ENCODE measurements around the gene RHEB. TPM values are rescaled to one million over a fixed set of nuclear protein-coding genes. Genes with fewer than 3 reads are reported as not detected.

The RHEB gene
- total RNA-seq, 2 experiments from 2014 or later = 57.6 to 93.2 TPM

DNA sequence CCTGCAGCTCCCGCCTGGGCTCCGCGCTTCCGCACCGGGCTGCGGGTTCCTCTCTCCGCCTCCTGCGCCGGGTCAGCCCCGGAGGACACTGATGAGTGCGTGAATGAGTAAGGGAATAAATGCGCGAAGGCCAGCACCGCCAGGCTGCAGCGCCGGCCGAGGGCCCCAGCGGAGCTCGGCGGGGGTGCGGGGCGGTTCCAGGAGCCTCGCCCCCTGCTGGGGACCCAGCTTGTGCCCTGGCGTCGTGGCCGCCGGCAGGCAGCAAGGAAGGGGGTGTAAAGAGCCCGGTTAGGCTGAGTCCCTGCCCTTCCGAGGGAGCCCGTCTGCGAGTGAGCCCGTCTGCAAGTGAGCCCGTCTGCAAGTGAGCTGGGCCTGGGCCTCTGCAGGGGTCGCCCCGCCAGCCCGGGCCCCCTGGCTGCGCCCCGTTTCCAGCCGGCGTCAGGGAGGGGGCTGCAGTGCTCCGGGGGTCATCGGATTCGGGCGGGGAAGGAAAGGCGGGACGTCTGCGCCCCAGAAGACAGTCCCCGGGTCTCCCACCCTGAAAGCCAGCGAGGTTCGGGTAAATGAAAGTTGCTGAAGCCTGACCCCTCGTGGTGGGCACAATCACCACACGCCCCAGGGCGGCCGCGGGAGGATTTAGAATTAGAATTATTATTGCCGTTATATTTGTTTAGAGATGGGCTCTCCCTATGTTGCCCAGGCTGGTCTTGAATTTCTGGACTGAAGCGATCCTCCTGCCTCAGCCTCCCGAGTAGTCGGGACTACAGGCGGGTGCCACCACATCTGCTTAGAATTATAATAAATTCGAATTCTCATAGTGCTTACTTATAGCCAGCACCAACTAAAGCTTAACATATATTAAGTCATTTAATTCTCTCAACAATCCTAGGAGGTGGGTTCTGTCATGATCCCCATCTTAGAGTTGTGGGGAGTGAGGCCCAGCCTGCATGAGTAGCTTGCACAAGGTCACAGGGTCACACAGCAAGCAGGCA, 71.1 kb downstream of the RHEB start:
- Histone ChIP-seq H4K20me1 (ENCODE audit: insufficient read depth, low read length) (no peaks in the 10 kb centered on the region), H3K4me1 (ENCODE audit: insufficient read depth, low read length, poor library complexity, severe bottlenecking) (no peaks in the 10 kb centered on the region), H3K79me2 (ENCODE audit: insufficient read depth, low read depth, low read length) (no peaks in the 10 kb centered on the region), H3K36me3 (ENCODE audit: insufficient read depth, low read length) (no peaks in the 10 kb centered on the region), H3K9me3 (ENCODE audit: low read length) (no peaks in the 10 kb centered on the region), H3K4me3 (ENCODE audit: low read depth, low read length, poor library complexity, severe bottlenecking) (peak overlapping the region; percentile 51), H3K9me2 (ENCODE audit: insufficient read depth, low read length) (no peaks in the 10 kb centered on the region), H3K27ac (ENCODE audit: low read depth, low read length, poor library complexity, severe bottlenecking) (no peak overlapping the region), H3K4me2 (ENCODE audit: low read length) (peak overlapping the region; percentile 46), H2AFZ (ENCODE audit: low read length) (peak overlapping the region; percentile 32; the same call in 1 of the 2 replicates)
- no TSS peak for BruUV-seq (replicated peaks)
- ChIA-PET POLR2A (no interaction called here), CTCF (ENCODE audit: unreplicated experiment) (interaction anchor here (1.2 kb wide), 1 partner anchor 82 kb away, joined by 3 read pairs; no protein-coding TSS in a partner anchor)
- peak; percentile 82 for TF ChIP-seq CTCF (conservative IDR thresholded peaks at IDR 0.05; ENCODE audit: low read length)
- TF ChIP-seq EZH2phosphoT487 (IDR thresholded peaks at IDR 0.05; ENCODE audit: borderline replicate concordance, low read depth, low read length) = no peak
- DNase-seq (ENCODE audit: low spot score) = peak; percentile 68
- intact Hi-C loops (cut with micrococcal nuclease; ENCODE audit: unreplicated experiment) = loop anchor here (1.0 to 10.0 kb wide), 3 partner anchors 80 to 316 kb away; no protein-coding TSS in a partner anchor

DNA sequence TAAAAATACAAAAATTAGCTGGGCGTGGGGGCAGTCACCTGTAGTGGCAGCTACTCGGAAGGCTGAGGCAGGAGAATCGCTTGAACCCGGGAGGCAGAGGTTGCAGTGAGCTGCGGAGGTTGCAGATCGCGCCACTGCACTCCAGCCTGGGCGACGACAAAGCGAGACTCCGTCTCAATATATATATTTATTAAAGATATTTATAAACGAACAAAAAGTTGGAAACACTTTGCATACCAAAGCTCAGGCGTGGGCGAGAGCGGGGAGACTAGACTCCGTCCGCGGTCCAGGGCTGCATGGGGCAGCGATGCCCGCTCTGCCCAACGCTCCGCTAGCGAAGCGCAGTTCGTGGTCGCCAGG, 71.8 kb downstream of the RHEB start:
- H3K9me2 ChIP-seq (ENCODE audit: insufficient read depth, low read length) = no peaks in the 10 kb centered on the region
- H4K20me1 ChIP-seq (ENCODE audit: insufficient read depth, low read length) = no peaks in the 10 kb centered on the region
- no peak overlapping the region for H3K27ac ChIP-seq (ENCODE audit: low read depth, low read length, poor library complexity, severe bottlenecking)
- DNase-seq (ENCODE audit: low spot score) = no peak
- BruUV-seq (replicated peaks) = no TSS peak
- no peak overlapping the region for H2AFZ ChIP-seq (ENCODE audit: low read length)
- no peak for TF ChIP-seq EZH2phosphoT487 (IDR thresholded peaks at IDR 0.05; ENCODE audit: borderline replicate concordance, low read depth, low read length)
- no peak for TF ChIP-seq CTCF (conservative IDR thresholded peaks at IDR 0.05; ENCODE audit: low read length)
- no peaks in the 10 kb centered on the region for H3K4me1 ChIP-seq (ENCODE audit: insufficient read depth, low read length, poor library complexity, severe bottlenecking)
- CTCF ChIA-PET (ENCODE audit: unreplicated experiment) = interaction anchor here (1.2 kb wide), 1 partner anchor 81 kb away, joined by 3 read pairs; no protein-coding TSS in a partner anchor
- POLR2A ChIA-PET = no interaction called here
- H3K9me3 ChIP-seq (ENCODE audit: low read length) = no peaks in the 10 kb centered on the region
- peak overlapping the region; percentile 46; the same call in 1 of the 2 replicates for H3K4me2 ChIP-seq (ENCODE audit: low read length)
- no peaks in the 10 kb centered on the region for H3K79me2 ChIP-seq (ENCODE audit: insufficient read depth, low read depth, low read length)
- H3K4me3 ChIP-seq (ENCODE audit: low read depth, low read length, poor library complexity, severe bottlenecking) = no peak overlapping the region
- intact Hi-C loops (cut with micrococcal nuclease; ENCODE audit: unreplicated experiment) = loop anchor here (1.0 to 10.0 kb wide), 3 partner anchors 80 to 317 kb away; no protein-coding TSS in a partner anchor
- no peaks in the 10 kb centered on the region for H3K36me3 ChIP-seq (ENCODE audit: insufficient read depth, low read length)

All from OCI-LY7 (cell line).